ENCODE results near the gene CMC2.

The CMC2 gene

DNA sequence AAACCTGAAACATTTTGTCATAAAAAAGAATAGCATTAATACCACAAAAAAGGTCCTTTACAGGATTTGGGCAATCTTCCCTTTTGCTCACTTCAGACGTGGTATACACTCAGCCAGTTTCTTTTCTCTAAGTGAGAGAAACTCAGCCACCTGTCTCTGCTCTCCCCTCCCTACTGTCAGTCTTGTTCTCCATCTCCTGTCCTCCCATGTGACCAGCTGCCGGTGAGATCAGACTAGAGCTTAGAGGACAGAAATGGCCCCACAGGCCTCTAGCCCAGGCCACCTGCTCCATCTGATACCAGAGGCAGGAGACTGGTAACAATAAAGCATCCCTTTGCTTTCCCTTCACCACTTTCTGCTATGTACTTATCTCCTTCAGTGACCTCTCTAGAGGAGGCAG lies 34.9 kb downstream of the CMC2 start:
- DNase-seq = peak; percentile 74

DNA sequence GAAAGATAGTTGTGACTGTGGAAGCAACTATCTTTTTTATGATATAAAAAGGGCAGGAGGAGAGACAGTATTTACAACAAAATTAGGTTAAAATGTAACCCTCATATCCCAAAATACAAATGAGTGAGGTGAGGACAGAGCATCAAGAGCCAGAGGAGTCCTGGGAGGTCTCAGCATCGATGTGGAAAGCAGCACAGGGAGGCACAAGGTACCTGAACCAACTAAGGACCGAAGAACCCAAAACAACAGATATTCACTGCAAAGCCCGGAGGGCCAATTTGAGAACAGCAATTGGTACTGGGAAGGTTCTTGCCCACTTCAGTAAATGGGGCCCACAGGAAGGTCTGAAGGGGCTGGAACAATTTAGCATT lies 37.6 kb downstream of the CMC2 start:
- DNase-seq = no peak

DNA sequence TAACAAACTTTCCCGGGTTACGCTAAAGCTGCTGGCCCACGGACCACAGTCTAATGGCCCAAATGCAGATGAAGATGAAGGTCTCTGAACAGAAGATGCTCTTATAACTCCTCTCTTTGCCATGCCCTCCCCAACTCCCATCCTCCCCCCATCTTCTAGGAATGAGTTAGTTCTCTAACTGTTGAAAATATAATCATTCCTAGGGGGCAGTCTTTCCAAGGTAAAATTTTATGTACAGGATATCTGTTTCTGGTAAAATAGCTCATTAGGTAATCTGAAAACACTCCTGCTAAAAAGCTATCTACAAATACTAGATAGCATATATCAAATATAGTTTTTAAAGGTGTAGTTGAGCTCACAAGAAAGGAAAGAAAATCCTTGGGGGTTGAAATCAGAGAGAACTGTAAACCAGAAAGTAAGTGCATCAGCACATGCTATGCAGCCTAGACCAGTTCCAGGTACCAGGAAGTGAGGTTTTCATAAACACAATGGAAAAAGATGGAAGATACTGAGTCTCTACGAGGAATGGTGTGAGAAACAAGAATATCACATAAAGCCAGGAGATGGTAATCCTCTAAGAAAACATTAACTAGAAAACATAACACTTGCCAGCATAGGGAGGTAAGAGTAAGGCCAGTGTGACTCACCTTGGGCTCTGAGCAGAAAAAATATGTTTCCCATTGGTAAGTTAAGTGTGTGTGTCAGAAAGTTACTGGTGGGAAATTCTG lies 38.1 kb downstream of the CMC2 start:
- no peak for DNase-seq

DNA sequence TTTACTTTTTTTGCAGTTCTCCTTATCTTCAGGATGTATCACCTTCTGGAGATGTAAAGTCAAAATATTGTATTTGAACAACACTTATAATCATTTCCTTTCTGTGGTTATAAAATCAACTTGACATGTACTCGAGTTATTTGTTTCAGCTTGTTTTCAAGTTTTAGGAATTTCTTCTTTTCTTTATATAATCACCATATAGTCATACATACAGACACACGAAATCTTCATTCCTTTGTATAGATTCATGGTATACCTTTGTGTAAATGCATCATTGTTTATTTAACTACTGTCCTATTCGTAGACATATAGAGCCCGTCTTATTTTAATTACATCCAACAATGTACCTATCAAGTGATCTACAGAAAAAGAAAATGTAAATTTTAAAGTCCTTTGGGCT lies 40.1 kb downstream of the CMC2 start:
- DNase-seq = no peak

DNA sequence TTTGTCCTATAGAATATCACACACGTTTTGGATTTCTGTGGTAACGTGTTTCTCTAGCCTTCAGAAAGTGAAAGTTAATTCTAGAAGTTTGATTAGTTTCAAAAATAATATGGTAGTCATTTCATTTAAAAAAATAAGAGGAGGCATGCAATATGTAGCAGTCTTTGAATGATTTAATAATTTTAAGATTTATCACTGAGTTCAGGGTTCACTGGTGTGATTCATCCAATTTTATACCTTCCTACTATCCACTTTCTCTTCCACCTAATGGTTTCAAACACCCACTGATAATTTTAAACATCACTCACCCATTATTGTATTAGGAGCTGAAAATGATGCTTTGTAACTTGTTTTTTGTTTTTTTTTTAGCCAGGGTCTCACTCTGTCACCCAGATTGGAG lies 42.3 kb downstream of the CMC2 start:
- DNase-seq = no peak

DNA sequence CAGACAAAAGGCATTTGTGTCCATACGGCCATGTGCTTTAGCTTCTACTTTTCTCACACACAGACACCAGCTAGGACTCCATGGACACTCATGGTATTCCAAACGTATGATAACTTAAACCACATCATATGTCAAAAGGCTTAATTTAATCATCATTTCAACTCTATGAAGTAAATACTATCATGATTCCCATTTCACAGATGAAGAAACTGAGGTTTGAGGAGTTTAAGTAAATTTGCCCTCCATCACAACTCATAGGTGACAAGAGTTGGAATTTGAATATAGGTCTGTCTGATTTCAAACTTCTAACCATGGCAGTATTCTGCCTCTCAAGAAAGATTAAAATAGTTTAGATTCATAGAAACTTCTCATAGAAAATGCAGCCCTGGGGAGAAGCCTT lies 43.8 kb downstream of the CMC2 start:
- no peak for DNase-seq

DNA sequence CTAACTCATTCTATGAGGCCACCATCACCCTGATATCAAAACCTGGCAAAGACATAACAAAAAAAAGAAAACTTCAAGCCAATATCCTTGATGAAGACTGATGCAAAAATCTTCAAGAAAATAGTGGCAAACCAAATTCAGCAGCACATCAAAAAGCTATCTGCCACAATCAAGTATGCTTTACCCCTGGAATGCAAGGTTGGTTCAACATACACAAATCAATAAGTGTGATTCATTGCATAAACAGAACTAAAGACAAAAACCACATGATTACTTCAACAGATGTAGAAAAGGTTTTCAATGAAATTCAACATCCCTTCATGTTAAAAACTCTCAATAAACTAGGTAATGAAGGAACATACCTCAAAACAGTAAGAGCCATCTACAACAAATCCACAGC lies 48.4 kb downstream of the CMC2 start:
- DNase-seq = no peak

DNA sequence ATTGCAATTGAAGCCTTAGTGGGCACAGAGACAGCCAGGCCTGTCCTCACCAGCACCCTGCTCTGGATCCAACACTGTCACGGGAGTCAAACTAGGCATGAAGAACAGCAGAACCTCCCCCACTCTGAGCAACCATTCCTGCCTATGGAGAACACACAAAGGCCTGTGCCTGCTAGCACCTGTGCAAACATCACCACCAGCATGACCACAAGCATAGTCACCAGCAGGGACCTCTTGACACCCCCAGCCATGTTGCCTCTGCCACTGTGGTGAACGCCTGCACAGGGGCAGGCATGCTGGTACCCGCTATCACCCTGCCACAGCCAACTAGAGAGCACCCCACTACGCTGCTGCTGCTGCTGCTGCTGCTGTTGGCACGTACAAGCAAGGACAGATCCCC lies 51.7 kb downstream of the CMC2 start:
- no peak for DNase-seq

DNA sequence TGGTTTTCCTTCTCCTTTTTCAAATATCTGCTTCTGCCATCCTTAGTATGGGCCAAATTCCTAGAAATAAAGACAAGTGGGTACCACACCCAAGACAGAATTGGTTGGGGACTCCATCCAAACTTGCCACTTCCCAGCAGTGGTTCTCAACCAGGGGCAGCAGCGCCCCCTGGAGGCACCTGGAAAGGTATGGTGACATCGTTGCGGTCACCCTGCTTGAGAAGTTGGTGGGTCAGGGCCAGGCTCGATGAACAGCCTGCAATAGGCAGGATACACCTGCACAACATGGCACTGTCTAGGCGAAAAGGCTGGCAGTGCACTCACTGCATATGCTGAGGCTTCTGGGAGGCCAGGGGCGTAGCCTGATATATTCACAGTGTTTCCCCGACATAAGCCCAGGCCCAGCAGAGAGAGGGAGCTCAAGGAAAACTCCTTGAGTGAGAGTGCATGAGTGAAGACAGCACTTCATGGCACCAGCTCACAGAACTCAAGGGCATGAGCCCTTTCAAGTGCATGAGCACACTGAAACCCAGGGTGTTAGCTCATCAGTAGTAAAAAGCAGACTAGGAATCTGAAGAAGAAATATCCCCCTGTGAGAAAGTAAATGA lies 57.7 kb downstream of the CMC2 start:
- DNase-seq = no peak

DNA sequence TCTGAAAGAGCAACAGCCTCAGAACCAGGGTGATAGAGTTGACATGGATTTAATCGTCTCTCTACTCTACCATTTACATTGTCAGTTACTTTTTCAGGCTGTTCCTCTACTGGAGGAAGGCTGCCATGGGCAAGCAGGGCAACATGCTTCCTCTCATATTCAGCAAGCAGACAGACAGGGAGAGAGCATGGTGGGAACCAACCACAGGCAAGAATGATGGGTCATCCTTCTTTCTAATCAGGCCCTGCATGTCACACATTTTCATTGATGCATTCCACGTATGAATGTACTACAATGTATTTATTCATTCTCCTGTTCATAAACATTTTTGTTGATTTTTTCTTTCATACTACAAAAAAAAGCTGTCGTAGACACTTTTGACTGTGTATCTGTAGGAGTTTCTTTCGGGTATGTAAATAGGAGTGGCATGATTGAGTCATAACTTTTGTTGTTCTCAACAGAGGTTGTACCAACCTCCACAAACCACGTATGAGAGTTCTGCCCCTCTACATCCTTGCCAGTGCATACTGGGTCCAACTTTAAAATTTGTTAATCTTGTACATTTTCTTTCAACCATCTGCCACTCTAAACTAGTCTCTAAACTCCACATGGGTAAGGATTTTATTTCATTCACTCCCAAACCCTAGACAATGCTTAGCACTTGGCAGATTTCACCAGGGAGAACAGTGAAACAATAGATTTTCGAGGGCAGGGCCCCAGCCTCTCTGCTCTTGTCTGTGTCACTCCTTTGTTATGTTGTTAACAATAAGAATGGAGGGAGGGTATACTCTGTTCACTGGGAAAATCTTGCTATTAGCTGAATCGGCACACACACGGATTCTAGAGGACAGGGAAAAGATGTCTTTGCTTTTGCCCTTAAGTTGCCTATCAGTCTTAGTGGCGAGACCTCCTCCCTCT lies 58.7 kb downstream of the CMC2 start:
- DNase-seq = no peak

DNA sequence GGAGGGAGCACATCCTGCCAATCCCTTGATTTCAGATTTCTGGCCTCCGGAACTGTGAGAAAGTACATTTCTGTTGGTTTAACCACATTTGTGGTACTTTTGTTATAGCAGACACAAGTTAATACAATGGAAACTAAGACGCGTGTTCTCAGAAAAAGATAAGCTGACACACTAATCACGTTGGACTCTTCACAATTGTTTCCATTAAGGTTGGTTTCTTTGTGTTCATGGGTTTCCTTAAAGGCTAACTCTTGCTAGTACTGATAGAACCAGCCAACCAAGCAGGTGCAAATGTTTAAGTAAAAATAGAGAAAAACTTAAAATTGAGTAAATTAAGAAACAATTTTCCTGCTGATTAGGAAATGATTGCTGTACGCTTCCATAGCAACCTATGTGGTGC lies 59.4 kb downstream of the CMC2 start:
- no peak for DNase-seq

DNA sequence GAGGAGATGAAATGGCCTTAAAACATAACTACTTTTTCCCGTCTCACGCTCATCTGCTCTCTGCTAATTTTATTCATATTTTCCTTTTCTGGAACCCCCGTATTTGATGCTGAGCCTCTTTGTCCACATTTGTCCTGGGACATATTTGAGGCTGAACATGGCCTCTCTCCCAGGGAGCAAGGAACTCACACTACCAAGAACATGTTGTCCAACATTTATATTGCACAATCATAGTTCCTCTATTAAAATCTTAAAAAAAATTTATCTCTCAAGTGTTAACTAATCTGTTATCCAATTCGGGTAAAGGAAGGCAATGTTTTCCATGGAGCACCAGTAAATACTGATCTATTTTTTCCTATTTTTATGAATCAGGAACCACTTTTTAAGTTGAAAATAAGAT lies 60.2 kb downstream of the CMC2 start:
- no peak for DNase-seq

DNA sequence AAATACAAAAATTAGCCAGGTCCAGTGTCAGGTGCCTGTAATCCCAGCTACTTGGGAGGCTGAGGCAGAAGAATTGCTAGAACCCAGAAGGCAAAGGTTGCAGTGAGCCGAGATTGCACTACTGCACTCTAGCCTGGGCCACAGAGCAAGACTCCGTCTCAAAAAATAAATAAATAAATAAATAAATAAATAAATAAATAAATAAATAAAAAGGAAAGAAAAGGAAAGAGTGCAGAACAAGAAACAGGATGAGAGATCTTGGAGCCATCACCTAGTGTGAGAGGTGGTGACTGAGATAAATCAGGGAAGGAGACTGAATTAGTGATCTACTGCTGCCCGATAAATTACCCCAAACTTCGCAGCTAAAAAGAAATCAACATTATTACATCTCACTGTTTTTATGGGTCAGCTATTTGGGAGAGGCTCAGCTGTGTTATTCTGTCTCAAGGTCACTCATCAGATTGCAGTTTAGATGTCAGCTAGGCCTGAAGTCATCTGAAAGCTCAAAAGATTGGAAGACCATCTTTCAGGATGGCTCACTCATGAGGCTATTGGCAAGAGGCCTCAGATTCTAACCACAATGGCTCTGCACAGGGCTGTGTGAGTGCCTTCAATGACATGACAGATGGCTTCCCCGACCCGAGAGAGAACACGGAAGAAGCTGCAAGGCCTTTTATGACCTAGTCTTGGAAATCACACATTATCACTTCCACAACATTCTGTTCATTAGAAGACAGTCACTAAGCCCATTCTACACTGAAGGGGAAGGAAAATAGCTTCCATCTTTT lies 66.4 kb downstream of the CMC2 start:
- no peak for DNase-seq

DNA sequence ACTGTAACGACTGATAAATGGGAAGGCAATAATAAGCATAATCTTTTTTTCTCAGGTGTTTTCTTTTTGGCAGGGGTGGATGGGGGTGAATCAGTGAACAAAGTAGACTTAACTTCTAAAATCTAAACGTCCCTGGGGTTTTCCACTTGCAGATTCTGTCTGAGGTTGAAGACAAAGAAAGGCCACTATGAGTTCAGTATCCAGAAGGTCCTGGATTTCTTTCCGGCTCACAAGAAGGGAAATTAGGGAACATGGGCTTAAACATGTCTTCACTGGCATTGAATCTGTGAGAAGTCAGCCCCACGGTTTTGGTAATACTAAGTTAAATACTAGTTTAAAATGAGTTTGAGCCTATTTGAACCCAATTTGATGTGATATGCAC lies 67.8 kb downstream of the CMC2 start:
- no peak for DNase-seq

DNA sequence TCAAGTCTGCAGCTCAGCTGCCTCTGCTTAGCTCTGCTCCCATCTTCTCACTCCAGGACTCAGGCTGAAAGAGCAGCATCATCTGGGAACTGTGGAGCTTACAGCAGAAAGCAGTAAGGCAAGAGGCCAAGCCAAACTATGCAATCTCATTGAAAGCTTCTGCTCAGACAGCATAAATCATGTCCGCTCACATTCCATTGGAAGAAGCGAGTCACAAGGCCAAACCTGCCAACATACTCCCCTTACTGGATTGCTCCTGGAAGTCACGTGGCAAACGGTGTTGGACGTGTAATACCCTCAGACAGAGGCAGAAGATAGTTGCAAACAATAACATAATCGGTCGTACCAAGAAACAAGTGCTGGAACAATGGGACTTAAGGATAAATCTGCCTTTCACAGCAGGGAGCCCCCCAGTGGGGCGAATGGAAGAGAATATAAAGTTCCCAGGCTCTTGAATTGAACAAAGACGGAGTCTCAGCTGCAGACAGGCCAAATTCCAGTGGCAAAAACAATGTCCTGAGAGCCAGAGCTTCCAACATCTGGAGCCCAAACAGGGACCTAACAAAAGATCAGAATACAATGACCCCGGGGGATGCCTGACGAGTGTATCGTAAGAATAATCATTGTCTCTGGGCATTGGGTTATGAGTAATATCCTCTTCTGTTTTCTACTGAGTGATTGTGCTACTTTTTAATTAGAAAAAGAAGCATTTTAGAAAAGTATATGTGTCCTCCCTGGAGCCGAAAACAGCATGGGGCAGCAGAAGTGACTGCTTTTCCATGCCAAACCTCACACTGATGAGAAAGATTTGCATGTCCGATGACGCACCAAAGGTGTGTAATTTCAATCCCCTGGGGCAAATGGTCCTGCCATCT lies 68.4 kb downstream of the CMC2 start:
- no peak for DNase-seq

DNA sequence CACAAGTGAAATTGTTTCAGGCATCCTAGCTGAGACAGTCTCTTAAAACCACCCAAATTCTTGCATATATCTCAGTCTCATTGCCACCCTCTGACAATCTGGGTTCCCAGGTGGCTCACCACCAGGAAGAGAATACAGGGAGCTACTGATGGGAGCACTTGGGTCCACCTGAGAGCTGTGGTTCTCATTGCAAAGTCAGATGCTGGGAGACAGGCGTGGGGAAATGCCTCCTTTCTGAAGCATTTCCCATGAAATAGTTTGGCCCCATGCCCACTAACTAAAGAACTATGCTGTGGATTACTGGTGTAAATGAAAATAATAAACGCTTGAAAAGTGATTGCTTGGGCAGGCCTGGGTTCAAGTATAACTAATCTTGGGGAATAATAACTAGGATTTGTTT lies 70.3 kb downstream of the CMC2 start:
- DNase-seq = no peak

DNA sequence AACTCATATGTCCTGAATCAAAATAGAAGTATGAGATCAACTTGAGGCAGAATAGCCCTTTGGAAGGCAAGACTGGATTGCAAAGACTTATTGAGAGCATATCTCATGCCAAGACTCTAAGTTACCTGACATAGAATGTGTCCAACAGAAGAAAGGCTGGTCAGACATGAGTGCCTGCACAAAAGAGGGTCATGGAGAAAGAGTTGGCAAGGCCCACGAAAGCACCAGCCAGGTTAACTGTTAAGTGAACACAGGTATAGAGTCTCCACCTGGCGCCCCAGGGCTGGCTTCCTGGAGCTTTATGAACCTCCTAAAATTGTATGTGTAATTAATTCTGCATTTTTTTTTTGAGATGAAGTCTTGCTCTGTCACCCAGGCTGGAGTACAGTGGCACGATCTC lies 71.0 kb downstream of the CMC2 start:
- no peak for DNase-seq

DNA sequence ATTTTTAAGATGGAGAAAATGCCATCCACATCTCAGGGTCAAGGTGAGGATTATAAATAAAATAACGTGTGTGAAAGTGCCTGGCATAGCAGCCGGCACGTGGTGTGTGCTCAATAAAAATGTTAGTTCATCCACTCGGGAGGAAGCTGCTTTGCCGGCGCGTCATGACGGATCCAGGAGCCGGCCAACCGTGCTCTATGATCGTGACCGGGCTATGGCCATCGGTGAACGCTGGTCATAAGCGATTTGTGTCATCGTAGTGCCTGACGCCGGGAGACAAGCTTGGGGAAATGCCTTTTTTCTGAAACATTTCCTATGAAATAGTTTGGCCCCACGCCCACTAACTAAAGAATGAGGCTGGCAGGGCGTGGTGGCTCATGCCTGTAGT lies 74.0 kb downstream of the CMC2 start:
- DNase-seq = no peak

DNA sequence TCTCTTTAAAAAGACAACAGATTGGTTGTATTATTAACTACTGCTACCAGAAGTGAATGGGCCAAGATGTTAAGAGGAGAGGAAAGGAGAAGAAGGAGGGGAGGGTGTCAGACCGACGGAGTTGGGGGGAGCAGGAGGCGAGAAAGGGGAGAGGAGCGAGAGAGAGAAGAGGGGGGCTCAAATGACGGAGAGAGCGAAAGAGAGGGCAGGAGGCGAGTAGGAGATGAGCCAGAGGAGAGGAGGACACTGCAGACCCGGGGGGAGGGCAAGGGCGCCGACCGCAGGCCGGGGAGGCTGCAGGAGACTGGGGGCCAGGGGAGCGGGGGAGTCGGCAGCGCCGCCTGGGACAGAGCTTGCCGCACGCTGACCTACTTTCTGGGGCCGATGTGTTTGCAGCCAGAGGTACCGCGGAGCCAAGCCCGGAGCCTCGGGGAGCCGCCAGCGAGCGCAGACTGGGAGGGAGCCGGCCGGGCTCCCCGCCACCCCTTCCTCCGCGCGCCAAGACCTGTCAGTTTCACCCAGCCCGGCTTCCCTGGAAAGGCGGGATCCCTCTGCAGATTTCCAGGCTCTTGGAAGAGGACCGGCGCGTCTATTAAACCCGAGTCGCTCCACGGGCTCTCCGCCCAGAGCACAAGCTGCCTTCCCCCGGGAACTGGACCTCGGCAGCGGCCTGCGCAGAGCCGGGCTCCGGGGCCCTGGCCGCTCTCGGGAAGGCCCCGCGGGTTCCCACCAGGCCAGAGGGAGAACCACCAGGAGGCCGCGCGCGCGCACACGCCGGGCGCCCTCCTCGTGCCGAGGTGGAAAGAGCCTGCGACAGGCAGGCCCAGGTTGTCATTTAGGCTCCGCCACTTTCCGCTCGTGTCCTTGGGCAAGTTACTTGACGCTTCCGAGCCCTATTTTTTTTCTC lies 74.6 kb downstream of the CMC2 start:
- peak; percentile 36 for DNase-seq

DNA sequence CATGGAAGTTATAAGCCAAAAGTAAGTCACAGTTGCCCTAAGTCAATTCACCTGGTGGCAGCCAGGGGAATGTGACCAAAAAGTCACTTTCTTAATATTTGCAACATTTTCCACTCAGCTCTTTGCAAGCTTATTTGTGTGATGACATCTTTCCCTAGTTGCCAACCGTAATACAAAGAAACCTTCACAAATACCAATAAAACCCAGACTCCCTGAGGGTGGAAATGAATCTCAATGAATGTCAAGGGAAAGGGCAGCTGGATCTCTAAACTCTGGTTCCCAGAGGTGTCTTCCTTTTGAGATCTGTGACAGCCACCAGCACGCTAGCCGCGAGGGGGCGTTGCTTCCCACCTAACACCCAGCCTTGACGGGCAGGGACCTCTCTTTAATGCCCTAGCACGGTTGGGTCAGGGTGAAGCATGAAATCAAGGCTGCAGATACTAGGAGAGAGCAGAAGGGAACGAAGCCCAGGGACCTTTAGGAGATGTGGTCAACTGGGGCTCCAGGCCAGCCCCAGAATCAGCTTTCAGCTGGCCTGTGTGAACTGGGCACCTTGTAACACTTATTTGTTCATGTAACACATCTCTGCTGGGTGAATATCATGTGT lies 82.2 kb downstream of the CMC2 start:
- no peak for DNase-seq

DNA sequence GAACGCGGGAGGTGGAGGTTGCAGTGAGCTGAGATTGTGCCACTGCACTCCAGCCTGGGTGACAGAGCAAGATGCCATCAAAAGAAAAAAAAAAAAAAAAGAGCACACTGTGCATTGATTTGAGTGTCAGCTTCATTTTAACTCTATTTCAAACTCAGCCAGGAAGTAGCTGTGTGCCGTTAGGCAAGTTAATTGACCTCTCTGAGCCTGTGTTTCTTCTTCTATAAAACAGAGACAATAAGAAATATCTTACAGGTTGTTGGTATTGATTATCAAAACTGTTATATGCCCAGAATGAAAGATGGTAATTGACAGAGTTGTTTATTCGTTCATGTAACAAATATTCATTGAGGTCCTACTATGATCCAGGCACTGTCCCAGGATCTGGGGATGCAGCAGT lies 83.3 kb downstream of the CMC2 start:
- DNase-seq = no peak
